ENCODE data around the gene DARS1. TPM values are rescaled to one million over a fixed set of nuclear protein-coding genes. Genes with fewer than 3 reads are reported as not detected.
"Not testable (repeated sequence)": the region's sequence is repeated elsewhere in the genome, so short reads cannot be mapped to it uniquely, and the experiment has no call there.

DARS1 gene
- total RNA-seq, 1 donor from 2014 or later, result 24.4 TPM

- no peak for DNase-seq (ENCODE audit: low read depth in 2 of 2)
These were observed 99.7 kb downstream of the DARS1 start for GRCh38 chr2:135885709-135886108.

GRCh38 chr2:135882415-135882814, 103.0 kb downstream of the DARS1 start:
- no peak for DNase-seq (ENCODE audit: low read depth in 2 of 2)

GRCh38 chr2:135876770-135877169, 108.7 kb downstream of the DARS1 start:
- DNase-seq (ENCODE audit: low read depth in 2 of 2), result not testable (repeated sequence)

GRCh38 chr2:135876066-135876711, 109.2 kb downstream of the DARS1 start, which contains the start of gene MCM6:
Gene MCM6 (minus strand): TSS chr2:135876443. CDS start chr2:135876365, 78 bp downstream.
- DNase-seq (ENCODE audit: low read depth in 2 of 2), result peak; percentile 99

- peak; percentile 43 to 48 for DNase-seq (ENCODE audit: low read depth in 2 of 2)
These were observed 109.8 kb downstream of the DARS1 start for GRCh38 chr2:135875491-135876065.

- DNase-seq (ENCODE audit: low read depth in 2 of 2), result no peak
These were observed 110.6 kb downstream of the DARS1 start for GRCh38 chr2:135874777-135875365.

- DNase-seq (ENCODE audit: low read depth in 2 of 2), result no peak
These were observed 114.9 kb downstream of the DARS1 start for GRCh38 chr2:135870571-135870970.

GRCh38 chr2:135863233-135863632, 122.2 kb downstream of the DARS1 start:
- no peak for DNase-seq (ENCODE audit: low read depth in 2 of 2)

GRCh38 chr2:135862718-135863117, 122.7 kb downstream of the DARS1 start:
- DNase-seq (ENCODE audit: low read depth in 2 of 2), result no peak

Other genes starting within 250 kb of the DARS1 start
- 40.3 and 42.7 TPM in 2 replicates for gene UBXN4, start 243.8 kb downstream of the DARS1 start, total RNA-seq
- gene LCT, start 148.4 kb downstream of the DARS1 start, total RNA-seq, result not detected in 2 replicates
- gene MCM6, start 109.2 kb downstream of the DARS1 start, total RNA-seq, result 7.5 and 11.1 TPM in 2 replicates
- 2.2 and 33.6 TPM in 2 replicates for gene CXCR4, start 132.5 kb upstream of the DARS1 start, total RNA-seq

Measured in lung microvascular endothelial cell (primary cell).